IPS-18c (cell line): Measurements from ENCODE around the gene PXT1.

ENCODE experiments used
- H3K4me3 ChIP-seq: 2 replicates; pipeline ENCODE4 v1.7.0; 2013; ENCODE audit warnings: low read depth, mild to moderate bottlenecking, low read length, moderate library complexity; ENCODE audit not compliant: insufficient read depth
- H3K9me3 ChIP-seq: one replicate; pipeline ENCODE4 v1.6.1; 2013; ENCODE audit warnings: mild to moderate bottlenecking, low read length, moderate library complexity; ENCODE audit not compliant: control insufficient read depth, insufficient read depth

The PXT1 gene

DNA sequence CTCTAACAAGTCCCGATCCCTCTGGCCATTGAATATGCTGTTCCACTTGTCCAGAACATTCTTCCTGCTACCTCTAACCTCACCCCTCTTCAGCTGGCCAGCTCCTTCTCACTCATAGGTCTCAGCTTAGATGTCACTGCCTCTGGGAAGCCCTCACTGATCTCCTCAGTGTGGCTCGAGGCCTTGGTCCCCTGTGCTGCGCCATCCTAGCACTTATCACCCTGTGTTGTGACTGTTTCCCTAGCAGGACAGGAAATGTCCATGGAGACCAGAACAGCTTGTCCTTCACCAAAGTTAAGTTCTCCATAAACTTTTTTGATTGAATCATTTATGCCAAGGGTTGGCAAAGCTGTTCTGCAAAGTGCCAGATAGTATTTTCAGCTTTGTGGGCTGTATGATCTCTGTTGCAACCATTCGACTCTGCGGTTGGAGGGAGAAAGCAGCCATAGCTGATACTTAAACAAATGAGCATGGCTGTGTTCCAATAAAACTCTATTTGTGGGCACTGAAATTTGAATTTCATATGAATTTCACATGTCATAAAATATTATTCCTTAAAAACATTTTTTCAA, 99.5 kb downstream of the PXT1 start:
- Histone ChIP-seq H3K4me3 (no peak overlapping the region), H3K9me3 (no peaks in the 10 kb centered on the region)

DNA sequence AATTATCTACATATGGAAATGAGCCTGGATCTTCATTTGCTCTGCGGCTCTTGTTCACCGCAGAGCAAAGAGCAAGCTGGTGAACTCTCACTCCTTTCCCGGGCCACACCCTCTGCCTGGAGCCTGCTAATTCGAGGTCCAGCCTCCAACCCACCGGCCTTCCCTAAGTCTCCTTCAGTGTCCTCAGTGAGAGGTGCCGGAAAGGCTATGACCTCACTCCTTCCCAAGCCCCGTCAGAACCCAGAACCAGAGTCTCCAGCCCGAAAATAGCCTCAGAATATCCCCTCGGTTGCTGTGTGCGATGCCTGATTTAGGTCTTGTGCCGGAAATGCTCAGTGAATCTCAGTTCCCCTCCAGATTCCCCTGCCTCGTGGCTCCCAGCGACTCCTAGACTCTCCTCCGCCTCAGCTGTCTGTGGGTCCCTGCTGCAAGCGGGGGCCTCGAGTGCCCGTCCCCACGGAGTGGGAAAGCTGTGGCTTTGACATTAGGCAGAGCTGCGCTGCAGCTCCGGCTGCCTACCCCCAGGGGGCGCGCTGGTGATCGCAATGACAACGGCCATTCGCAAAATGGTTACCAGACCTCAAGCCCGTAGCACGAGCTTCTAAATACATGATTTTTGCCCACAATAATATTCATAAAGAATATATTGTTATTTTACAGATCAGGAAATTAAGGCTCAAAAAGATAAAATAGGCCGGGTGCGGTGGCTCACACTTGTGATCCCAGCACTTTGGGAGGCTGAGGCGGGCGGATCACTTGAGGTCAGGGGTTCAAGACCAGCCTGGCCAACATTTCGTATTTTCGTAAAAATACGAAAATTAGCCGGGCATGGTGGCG, 101.8 kb downstream of the PXT1 start:
- H3K4me3 ChIP-seq, result peak overlapping the region; percentile 15; the same call in 1 of the 2 replicates
- H3K9me3 ChIP-seq, result no peaks in the 10 kb centered on the region
